Loucy (cell line): Measurements from ENCODE around the gene RHCE.

Source experiments
- CTCF ChIP-seq: fragments of 200-600 bp; sonication (generic); conservative IDR thresholded peaks from 2 replicates; pipeline ENCODE4 v1.5.1; 2014; ENCODE audit warnings: mild to moderate bottlenecking, antibody characterized with exemption, low read length
- EZH2phosphoT487 ChIP-seq: fragments of 200-600 bp; IDR thresholded peaks from 2 replicates; pipeline ENCODE4 v1.6.1; 2018; ENCODE audit warnings: antibody characterized with exemption, mild to moderate bottlenecking, moderate library complexity, borderline replicate concordance

- TF ChIP-seq CTCF = no peak
- TF ChIP-seq EZH2phosphoT487 = no peak
These were observed 63.8 kb downstream of the RHCE start for GRCh38 chr1:25356848-25357247.
